ENCODE data around the gene DDX43. TPM values are rescaled to one million over a fixed set of nuclear protein-coding genes. Genes with fewer than 3 reads are reported as not detected.
"Not testable (repeated sequence)": the region's sequence is repeated elsewhere in the genome, so short reads cannot be mapped to it uniquely, and the experiment has no call there.

DDX43 gene
- total RNA-seq, 1 experiment from 2014 or later, result 24.9 TPM

DNA sequence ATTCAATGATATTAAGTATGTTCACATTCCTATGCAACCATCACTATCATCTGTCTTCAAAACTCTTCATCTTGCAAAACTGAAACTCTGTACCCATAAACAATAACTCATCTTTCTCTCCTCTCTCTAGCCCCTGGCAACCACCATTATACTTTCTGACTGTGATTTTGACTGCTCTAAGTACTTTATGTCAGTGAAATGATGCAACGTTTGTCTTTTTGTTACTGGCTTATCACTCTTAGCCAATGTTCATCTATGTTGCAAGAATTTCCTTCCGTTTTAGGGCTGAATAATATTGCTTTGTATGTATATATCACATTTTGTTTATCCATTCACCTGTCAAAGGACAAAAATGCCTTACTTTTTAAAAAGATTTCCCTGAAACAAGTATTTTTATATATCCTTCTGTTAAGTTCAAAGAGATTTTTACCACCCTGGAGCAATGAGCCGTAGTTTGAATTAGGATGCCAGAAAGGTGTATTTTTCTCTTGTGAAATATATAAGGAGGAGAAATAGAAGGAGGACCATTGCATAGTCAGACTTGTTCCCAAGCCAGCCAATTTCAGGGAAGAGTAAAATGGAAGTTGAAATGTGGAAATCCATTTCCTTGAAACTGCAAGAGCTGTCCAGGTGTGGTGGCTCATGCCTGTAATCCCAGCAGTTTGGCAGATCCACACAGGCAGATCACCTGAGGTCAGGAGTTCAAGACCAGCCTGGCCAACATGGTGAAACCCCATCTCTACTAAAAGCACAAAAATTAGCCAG is 61.4 kb downstream of the DDX43 start:
- intact Hi-C loops (cut with micrococcal nuclease; ENCODE audit: unreplicated experiment) (no loop called here), in situ Hi-C loops (cut with HindIII; ENCODE audit: low pct_unique_long_range_greater_than_20kb, low sequenced_read_pairs) (no loop called here)
- CTCF ChIA-PET, result no interaction called here
- POLR2A ChIA-PET, result no interaction called here
- no peaks in the 10 kb centered on the region for H3K36me3 ChIP-seq (ENCODE audit: control insufficient read depth, insufficient read depth, low read length)
- TF ChIP-seq SIN3A (IDR thresholded peaks at IDR 0.05; ENCODE audit: borderline replicate concordance, insufficient read depth, low read depth, low read length), result no peak
- TF ChIP-seq, protein P1, sequence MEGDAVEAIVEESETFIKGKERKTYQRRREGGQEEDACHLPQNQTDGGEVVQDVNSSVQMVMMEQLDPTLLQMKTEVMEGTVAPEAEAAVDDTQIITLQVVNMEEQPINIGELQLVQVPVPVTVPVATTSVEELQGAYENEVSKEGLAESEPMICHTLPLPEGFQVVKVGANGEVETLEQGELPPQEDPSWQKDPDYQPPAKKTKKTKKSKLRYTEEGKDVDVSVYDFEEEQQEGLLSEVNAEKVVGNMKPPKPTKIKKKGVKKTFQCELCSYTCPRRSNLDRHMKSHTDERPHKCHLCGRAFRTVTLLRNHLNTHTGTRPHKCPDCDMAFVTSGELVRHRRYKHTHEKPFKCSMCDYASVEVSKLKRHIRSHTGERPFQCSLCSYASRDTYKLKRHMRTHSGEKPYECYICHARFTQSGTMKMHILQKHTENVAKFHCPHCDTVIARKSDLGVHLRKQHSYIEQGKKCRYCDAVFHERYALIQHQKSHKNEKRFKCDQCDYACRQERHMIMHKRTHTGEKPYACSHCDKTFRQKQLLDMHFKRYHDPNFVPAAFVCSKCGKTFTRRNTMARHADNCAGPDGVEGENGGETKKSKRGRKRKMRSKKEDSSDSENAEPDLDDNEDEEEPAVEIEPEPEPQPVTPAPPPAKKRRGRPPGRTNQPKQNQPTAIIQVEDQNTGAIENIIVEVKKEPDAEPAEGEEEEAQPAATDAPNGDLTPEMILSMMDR (IDR thresholded peaks at IDR 0.05), result no peak
- TF ChIP-seq POLR2AphosphoS5 (IDR thresholded peaks at IDR 0.05; ENCODE audit: low read depth, low read length), result no peak
- TF ChIP-seq, protein P2, sequence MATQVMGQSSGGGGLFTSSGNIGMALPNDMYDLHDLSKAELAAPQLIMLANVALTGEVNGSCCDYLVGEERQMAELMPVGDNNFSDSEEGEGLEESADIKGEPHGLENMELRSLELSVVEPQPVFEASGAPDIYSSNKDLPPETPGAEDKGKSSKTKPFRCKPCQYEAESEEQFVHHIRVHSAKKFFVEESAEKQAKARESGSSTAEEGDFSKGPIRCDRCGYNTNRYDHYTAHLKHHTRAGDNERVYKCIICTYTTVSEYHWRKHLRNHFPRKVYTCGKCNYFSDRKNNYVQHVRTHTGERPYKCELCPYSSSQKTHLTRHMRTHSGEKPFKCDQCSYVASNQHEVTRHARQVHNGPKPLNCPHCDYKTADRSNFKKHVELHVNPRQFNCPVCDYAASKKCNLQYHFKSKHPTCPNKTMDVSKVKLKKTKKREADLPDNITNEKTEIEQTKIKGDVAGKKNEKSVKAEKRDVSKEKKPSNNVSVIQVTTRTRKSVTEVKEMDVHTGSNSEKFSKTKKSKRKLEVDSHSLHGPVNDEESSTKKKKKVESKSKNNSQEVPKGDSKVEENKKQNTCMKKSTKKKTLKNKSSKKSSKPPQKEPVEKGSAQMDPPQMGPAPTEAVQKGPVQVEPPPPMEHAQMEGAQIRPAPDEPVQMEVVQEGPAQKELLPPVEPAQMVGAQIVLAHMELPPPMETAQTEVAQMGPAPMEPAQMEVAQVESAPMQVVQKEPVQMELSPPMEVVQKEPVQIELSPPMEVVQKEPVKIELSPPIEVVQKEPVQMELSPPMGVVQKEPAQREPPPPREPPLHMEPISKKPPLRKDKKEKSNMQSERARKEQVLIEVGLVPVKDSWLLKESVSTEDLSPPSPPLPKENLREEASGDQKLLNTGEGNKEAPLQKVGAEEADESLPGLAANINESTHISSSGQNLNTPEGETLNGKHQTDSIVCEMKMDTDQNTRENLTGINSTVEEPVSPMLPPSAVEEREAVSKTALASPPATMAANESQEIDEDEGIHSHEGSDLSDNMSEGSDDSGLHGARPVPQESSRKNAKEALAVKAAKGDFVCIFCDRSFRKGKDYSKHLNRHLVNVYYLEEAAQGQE (IDR thresholded peaks at IDR 0.05; ENCODE audit: insufficient read depth in 1 of 2, low read depth in 2 of 2, low read length in 1 of 2), result no peak
- TF ChIP-seq TCF7L2 (IDR thresholded peaks at IDR 0.05; ENCODE audit: low read depth, low read length), result no peak
- H3K27me3 ChIP-seq (ENCODE audit: control insufficient read depth, insufficient read depth, low read length), result no peaks in the 10 kb centered on the region
- peak overlapping the region; percentile 25; the same call in 1 of the 2 replicates for H3K27ac ChIP-seq (ENCODE audit: low read length)
- TSS peak; percentile 77 for BruUV-seq (replicated peaks)
- H3K4me3 ChIP-seq (ENCODE audit: low read depth in 2 of 2, low read length in 2 of 2), result no peak overlapping the region
- H3K9me3 ChIP-seq (ENCODE audit: control insufficient read depth, insufficient read depth, low read depth, low read length), result no peaks in the 10 kb centered on the region
- DNase-seq (ENCODE audit: low read depth, low spot score) (no peak), ATAC-seq (no peak)
- H3K4me1 ChIP-seq (ENCODE audit: control insufficient read depth, insufficient read depth, low read length), result peaks cover 4% of the 10 kb centered on the region; the same call in 1 of the 2 replicates

DNA sequence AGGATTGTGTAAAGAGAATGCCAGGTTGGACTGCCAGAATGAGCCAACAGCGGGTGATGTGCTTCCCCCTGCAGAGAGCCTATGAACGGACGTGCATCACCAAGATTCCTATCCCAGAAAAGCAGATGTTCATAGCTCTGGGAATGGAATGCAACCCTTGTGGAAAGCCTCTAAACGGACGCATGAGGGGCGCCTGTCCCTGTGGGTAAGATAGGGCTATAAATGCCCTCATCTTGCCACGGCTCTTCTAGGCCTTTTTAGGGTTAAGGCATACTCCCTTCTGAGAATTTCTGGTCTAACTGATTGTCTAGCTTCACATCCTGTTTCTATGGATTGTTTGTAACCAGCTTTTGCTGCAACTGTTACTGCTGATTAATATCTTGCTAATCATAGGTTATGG is 64.8 kb downstream of the DDX43 start:
- H3K27me3 ChIP-seq (ENCODE audit: control insufficient read depth, insufficient read depth, low read length); POLR2A ChIA-PET; H3K27ac ChIP-seq (ENCODE audit: low read length); H3K36me3 ChIP-seq (ENCODE audit: control insufficient read depth, insufficient read depth, low read length); in situ Hi-C loops (cut with HindIII; ENCODE audit: low pct_unique_long_range_greater_than_20kb, low sequenced_read_pairs); BruUV-seq (replicated peaks); H3K4me3 ChIP-seq (ENCODE audit: low read depth in 2 of 2, low read length in 2 of 2); intact Hi-C loops (cut with micrococcal nuclease; ENCODE audit: unreplicated experiment); ATAC-seq; H3K9me3 ChIP-seq (ENCODE audit: control insufficient read depth, insufficient read depth, low read depth, low read length); CTCF ChIA-PET; DNase-seq (ENCODE audit: low read depth, low spot score); H3K4me1 ChIP-seq (ENCODE audit: control insufficient read depth, insufficient read depth, low read length): not testable (repeated sequence)

DNA sequence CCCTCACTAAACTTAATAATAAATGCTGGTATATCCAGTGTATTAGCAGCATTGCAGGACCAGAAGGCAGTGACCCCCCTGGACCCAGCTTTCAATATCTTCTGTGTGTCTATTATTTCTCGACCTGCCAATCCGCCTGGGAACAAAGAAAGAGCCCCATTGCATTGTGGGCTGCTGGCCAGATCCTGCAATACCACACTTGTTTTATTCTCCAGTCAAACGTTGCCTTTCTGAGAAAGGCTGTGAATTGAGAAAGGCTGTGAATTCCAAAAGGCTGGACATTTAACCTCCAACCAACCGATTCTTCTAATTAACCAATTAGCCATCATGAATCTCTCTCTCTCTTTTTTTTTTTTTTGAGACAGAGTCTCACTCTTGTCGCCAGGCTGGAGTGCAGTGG is 65.4 kb downstream of the DDX43 start:
- in situ Hi-C loops (cut with HindIII; ENCODE audit: low pct_unique_long_range_greater_than_20kb, low sequenced_read_pairs), result no loop called here
- CTCF ChIA-PET, result no interaction called here
- H3K9me3 ChIP-seq (ENCODE audit: control insufficient read depth, insufficient read depth, low read depth, low read length), result no peaks in the 10 kb centered on the region
- H3K27me3 ChIP-seq (ENCODE audit: control insufficient read depth, insufficient read depth, low read length), result no peaks in the 10 kb centered on the region
- TF ChIP-seq POLR2AphosphoS5 (IDR thresholded peaks at IDR 0.05; ENCODE audit: low read depth, low read length), result no peak
- TF ChIP-seq, protein P2 (IDR thresholded peaks at IDR 0.05; ENCODE audit: insufficient read depth in 1 of 2, low read depth in 2 of 2, low read length in 1 of 2), result no peak
- TF ChIP-seq SIN3A (IDR thresholded peaks at IDR 0.05; ENCODE audit: borderline replicate concordance, insufficient read depth, low read depth, low read length), result no peak
- no peak for TF ChIP-seq TCF7L2 (IDR thresholded peaks at IDR 0.05; ENCODE audit: low read depth, low read length)
- TF ChIP-seq, protein P1 (IDR thresholded peaks at IDR 0.05), result no peak
- no peak for ATAC-seq
- no peaks in the 10 kb centered on the region for H3K36me3 ChIP-seq (ENCODE audit: control insufficient read depth, insufficient read depth, low read length)
- intact Hi-C loops (cut with micrococcal nuclease; ENCODE audit: unreplicated experiment), result loop anchor here (5.0 kb wide), 1 partner anchor 192 kb away; the partner anchor contains the start of gene SLC17A5
- peak overlapping the region; percentile 6; the same call in 1 of the 2 replicates for H3K27ac ChIP-seq (ENCODE audit: low read length)
- BruUV-seq (replicated peaks), result no TSS peak
- H3K4me1 ChIP-seq (ENCODE audit: control insufficient read depth, insufficient read depth, low read length), result peaks cover 6% of the 10 kb centered on the region; the same call in 1 of the 2 replicates
- H3K4me3 ChIP-seq (ENCODE audit: low read depth in 2 of 2, low read length in 2 of 2), result no peak overlapping the region
- DNase-seq (ENCODE audit: low read depth, low spot score), result no peak
- POLR2A ChIA-PET, result no interaction called here

Data from Panc1 (cell line).